SK-N-SH treated with all-trans-retinoic acid at 6 μM for 48 hours (cell line): ENCODE data around the gene EZR.

Experiments
- ARNTL ChIP-seq: fragments of 450-650 bp; formaldehyde crosslinking; IDR thresholded peaks from 2 replicates; pipeline ENCODE4 v1.5.0; 2020; ENCODE audit warnings: low read depth, mild to moderate bottlenecking, moderate library complexity, borderline replicate concordance
- CSDC2 ChIP-seq: fragments of 250-450 bp; sonication (Bioruptor Pico); IDR thresholded peaks from 2 replicates; pipeline ENCODE4 v1.5.0; 2020; ENCODE audit warnings: mild to moderate bottlenecking, moderate library complexity
- ESRRG ChIP-seq: fragments of 250-450 bp; sonication (Bioruptor Pico); IDR thresholded peaks from 2 replicates; pipeline ENCODE4 v1.6.1; 2021; ENCODE audit warnings: mild to moderate bottlenecking
- GLIS3 ChIP-seq: fragments of 250-450 bp; sonication (Bioruptor Pico); IDR thresholded peaks from 2 replicates; pipeline ENCODE4 v1.5.0; 2020; ENCODE audit warnings: mild to moderate bottlenecking, moderate library complexity
- OSR1 ChIP-seq: fragments of 250-450 bp; sonication (Bioruptor Pico); IDR thresholded peaks from 2 replicates; pipeline ENCODE4 v1.8.0; 2022; ENCODE audit warnings: moderate library complexity, mild to moderate bottlenecking, inconsistent platforms
- RARB ChIP-seq: fragments of 250-450 bp; sonication (Bioruptor Pico); IDR thresholded peaks from 2 replicates; pipeline ENCODE4 v1.8.0; 2021; ENCODE audit warnings: mild to moderate bottlenecking, moderate library complexity
- ZFP3 ChIP-seq: fragments of 250-450 bp; sonication (Bioruptor Pico); IDR thresholded peaks from 2 replicates; pipeline ENCODE4 v1.5.0; 2020; ENCODE audit warnings: mild to moderate bottlenecking, moderate library complexity
- ZNF565 ChIP-seq: fragments of 450-650 bp; formaldehyde crosslinking; conservative IDR thresholded peaks from 2 replicates; pipeline ENCODE4 v1.5.0; 2020; ENCODE audit warnings: low read depth, mild to moderate bottlenecking, moderate library complexity
- TF ChIP-seq, protein P1 (sequence below): fragments of 250-450 bp; sonication (Bioruptor Pico); IDR thresholded peaks from 2 replicates; pipeline ENCODE4 v1.5.1; 2021; ENCODE audit warnings: mild to moderate bottlenecking, moderate library complexity
- TF ChIP-seq, protein P2 (sequence below): fragments of 250-450 bp; sonication (Bioruptor Pico); IDR thresholded peaks from 2 replicates; pipeline ENCODE4 v1.8.0; 2020; ENCODE audit warnings: mild to moderate bottlenecking, moderate library complexity, borderline replicate concordance

DNA sequence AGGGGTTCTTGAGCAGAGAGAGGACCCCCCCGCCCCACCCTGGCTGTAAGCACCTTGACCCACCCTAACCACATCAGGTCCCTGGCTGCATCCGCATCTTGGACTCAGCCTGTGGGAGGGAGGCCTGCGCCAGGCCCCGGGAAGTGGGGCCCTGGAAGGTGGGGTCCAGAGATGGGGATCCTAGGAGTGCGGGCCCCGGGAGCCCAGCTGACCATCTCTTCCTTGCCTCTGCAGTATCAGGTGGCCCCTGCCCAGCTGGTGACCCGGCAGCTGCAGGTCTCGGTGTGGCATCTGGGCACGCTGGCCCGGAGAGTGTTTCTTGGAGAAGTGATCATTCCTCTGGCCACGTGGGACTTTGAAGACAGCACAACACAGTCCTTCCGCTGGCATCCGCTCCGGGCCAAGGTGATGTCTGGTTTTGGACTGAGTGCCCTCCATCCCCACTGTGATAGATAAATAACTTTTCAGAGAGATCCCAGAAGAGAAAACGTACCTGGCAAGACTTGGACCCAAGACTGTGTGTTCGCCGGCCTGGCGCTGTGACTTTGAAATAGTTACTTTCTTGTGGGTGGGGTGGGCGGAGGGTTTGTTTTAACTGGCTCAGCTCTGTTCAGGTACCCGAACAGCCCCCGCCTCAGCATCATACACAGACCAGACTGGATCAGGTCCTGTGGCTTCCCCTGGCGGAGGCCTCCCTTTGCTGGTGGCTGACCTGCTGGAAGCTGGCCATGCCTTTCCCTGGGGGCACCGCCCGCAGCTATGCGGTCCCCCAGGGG, 62.0 kb downstream of the EZR start:
- TF ChIP-seq ZFP3 (CRISPR knock-in tag): no peak
- no peak for TF ChIP-seq ESRRG
- TF ChIP-seq ZNF565 (CRISPR knock-in tag): no peak
- TF ChIP-seq GLIS3 (CRISPR knock-in tag): no peak
- no peak for TF ChIP-seq CSDC2 (CRISPR knock-in tag)
- TF ChIP-seq, protein P1, sequence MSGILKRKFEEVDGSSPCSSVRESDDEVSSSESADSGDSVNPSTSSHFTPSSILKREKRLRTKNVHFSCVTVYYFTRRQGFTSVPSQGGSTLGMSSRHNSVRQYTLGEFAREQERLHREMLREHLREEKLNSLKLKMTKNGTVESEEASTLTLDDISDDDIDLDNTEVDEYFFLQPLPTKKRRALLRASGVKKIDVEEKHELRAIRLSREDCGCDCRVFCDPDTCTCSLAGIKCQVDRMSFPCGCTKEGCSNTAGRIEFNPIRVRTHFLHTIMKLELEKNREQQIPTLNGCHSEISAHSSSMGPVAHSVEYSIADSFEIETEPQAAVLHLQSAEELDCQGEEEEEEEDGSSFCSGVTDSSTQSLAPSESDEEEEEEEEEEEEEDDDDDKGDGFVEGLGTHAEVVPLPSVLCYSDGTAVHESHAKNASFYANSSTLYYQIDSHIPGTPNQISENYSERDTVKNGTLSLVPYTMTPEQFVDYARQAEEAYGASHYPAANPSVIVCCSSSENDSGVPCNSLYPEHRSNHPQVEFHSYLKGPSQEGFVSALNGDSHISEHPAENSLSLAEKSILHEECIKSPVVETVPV (CRISPR knock-in tag): no peak
- no peak for TF ChIP-seq OSR1 (CRISPR knock-in tag)
- TF ChIP-seq, protein P2, sequence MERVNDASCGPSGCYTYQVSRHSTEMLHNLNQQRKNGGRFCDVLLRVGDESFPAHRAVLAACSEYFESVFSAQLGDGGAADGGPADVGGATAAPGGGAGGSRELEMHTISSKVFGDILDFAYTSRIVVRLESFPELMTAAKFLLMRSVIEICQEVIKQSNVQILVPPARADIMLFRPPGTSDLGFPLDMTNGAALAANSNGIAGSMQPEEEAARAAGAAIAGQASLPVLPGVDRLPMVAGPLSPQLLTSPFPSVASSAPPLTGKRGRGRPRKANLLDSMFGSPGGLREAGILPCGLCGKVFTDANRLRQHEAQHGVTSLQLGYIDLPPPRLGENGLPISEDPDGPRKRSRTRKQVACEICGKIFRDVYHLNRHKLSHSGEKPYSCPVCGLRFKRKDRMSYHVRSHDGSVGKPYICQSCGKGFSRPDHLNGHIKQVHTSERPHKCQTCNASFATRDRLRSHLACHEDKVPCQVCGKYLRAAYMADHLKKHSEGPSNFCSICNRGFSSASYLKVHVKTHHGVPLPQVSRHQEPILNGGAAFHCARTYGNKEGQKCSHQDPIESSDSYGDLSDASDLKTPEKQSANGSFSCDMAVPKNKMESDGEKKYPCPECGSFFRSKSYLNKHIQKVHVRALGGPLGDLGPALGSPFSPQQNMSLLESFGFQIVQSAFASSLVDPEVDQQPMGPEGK (CRISPR knock-in tag): no peak
- no peak for TF ChIP-seq RARB (CRISPR knock-in tag)
- no peak for TF ChIP-seq ARNTL
